CD8-positive, alpha-beta memory T cell (primary cell): ENCODE results near the gene DPYD. TPM values are rescaled to one million over a fixed set of nuclear protein-coding genes. Genes with fewer than 3 reads are reported as not detected.
A peak's percentile ranks its signal among the peaks of the same experiment; 100 is the strongest.

ENCODE experiments used
- CTCF ChIA-PET: fragments of 350-600 bp; sonication (Branson Sonifier 250); formaldehyde crosslinking; loops from one replicate; lab custom pipeline; 2021; ENCODE audit warnings: antibody characterized with exemption; lab: Charles Lee
- POLR2A ChIA-PET: fragments of 350-600 bp; sonication (Branson Sonifier 250); formaldehyde crosslinking; loops from one replicate; lab custom pipeline; 2021; ENCODE audit warnings: antibody characterized with exemption; lab: Charles Lee
- DNase-seq, 5 donors: peaks; one replicate each; pipeline versions ENCODE4 v3.0.0 to v3.0.0-alpha.2; 2020 to 2022; ENCODE audit warnings: mixed read lengths in 1 of 5
- H3K27ac ChIP-seq: one replicate; pipeline ENCODE4 v1.7.0; 2013; ENCODE audit warnings: low read depth, mild to moderate bottlenecking, low read length, moderate library complexity
- H3K27me3 ChIP-seq: 2 replicates; pipeline ENCODE4 v1.7.0; 2013; ENCODE audit warnings: low read length, mild to moderate bottlenecking; ENCODE audit not compliant: insufficient read depth, poor library complexity, severe bottlenecking
- H3K36me3 ChIP-seq: 2 replicates; pipeline ENCODE4 v1.7.0; 2013; ENCODE audit warnings: mild to moderate bottlenecking, low read length, moderate library complexity; ENCODE audit not compliant: insufficient read depth
- H3K4me1 ChIP-seq: 2 replicates; pipeline ENCODE4 v1.7.0; 2013; ENCODE audit warnings: mild to moderate bottlenecking, low read length, moderate library complexity; ENCODE audit not compliant: insufficient read depth
- H3K4me3 ChIP-seq: 2 replicates; pipeline ENCODE4 v1.7.0; 2013; ENCODE audit warnings: mild to moderate bottlenecking, low read length
- H3K9me3 ChIP-seq: 2 replicates; pipeline ENCODE4 v1.7.0; 2013; ENCODE audit warnings: mild to moderate bottlenecking, low read length
- H3K27ac Mint-ChIP-seq, 8 donors: one replicate each; pipeline ENCODE4 v1.8.0; 2020 to 2021; ENCODE audit warnings: mixed read lengths in 8 of 8, mild to moderate bottlenecking in 6 of 8, inconsistent platforms in 3 of 8, moderate library complexity in 3 of 8
- H3K27me3 Mint-ChIP-seq, 2 donors: one replicate each; pipeline ENCODE4 v1.8.0; 2020 to 2021; ENCODE audit warnings: mixed read lengths in 2 of 2, mild to moderate bottlenecking in 1 of 2, moderate library complexity in 1 of 2
- H3K36me3 Mint-ChIP-seq, 3 donors: one replicate each; pipeline ENCODE4 v1.8.0; 2020 to 2021; ENCODE audit warnings: mixed read lengths in 3 of 3, inconsistent platforms in 1 of 3, mild to moderate bottlenecking in 1 of 3
- H3K4me1 Mint-ChIP-seq, 3 donors: one replicate each; pipeline ENCODE4 v1.8.0; 2020 to 2021; ENCODE audit warnings: mixed read lengths in 3 of 3, inconsistent platforms in 1 of 3, mild to moderate bottlenecking in 1 of 3
- H3K4me3 Mint-ChIP-seq, 7 donors: one replicate each; pipeline ENCODE4 v1.8.0; 2020 to 2021; ENCODE audit warnings: mixed read lengths in 7 of 7, mild to moderate bottlenecking in 6 of 7, moderate library complexity in 4 of 7, inconsistent platforms in 2 of 7
- H3K9me3 Mint-ChIP-seq, 5 donors: one replicate each; pipeline ENCODE4 v1.8.0; 2020 to 2022; ENCODE audit warnings: mixed read lengths in 5 of 5, mild to moderate bottlenecking in 3 of 5, moderate library complexity in 2 of 5, inconsistent platforms in 1 of 5
- polyA plus RNA-seq: library from polyadenylated mRNA; unstranded; fragments of 300-500 nt; fragmentation: Illumina TruSeq; gene quantifications from one replicate; pipeline ENCODE4 v1.2.3, GENCODE V29; 2021
- total RNA-seq, 2 experiments: library from RNA; stranded (reverse); gene quantifications; one replicate each; pipeline ENCODE4 v1.2.3, GENCODE V29; 2021

DPYD gene
- total and polyA plus RNA-seq, 3 experiments from 2014 or later = 9.6 to 43.9 (median 10.3) TPM

- peak overlapping the region in 1 of 8 donors; percentile 14 for H3K27ac Mint-ChIP-seq
- Histone ChIP-seq H3K9me3 (no peaks in the 10 kb centered on the region), H3K36me3 (no peaks in the 10 kb centered on the region), H3K27me3 (no peaks in the 10 kb centered on the region), H3K27ac (no peak overlapping the region), H3K4me1 (no peaks in the 10 kb centered on the region), H3K4me3 (no peak overlapping the region)
- DNase-seq = no peak
- H3K4me3 Mint-ChIP-seq = no peak overlapping the region
- H3K27me3 Mint-ChIP-seq = no peaks in the 10 kb centered on the region
- H3K9me3 Mint-ChIP-seq = peaks cover 0 to 5% (median 1%) of the 10 kb centered on the region in 5 donors
- H3K36me3 Mint-ChIP-seq = peaks cover 14 to 29% (median 20%) of the 10 kb centered on the region in 3 donors
- CTCF ChIA-PET = no interaction called here
- H3K4me1 Mint-ChIP-seq = no peaks in the 10 kb centered on the region
- POLR2A ChIA-PET = no interaction called here
These were observed 815.3 kb downstream of the DPYD start for GRCh38 chr1:97105531-97105930.

- no peak overlapping the region for H3K27ac ChIP-seq
- Mint-ChIP-seq H3K27me3 (no peaks in the 10 kb centered on the region), H3K4me3 (no peak overlapping the region), H3K27ac (no peak overlapping the region), H3K36me3 (peaks cover 29 to 45% (median 29%) of the 10 kb centered on the region in 3 donors), H3K9me3 (peaks cover 0 to 5% (median 1%) of the 10 kb centered on the region in 5 donors), H3K4me1 (no peaks in the 10 kb centered on the region)
- no peaks in the 10 kb centered on the region for H3K9me3 ChIP-seq
- no peaks in the 10 kb centered on the region for H3K27me3 ChIP-seq
- no peaks in the 10 kb centered on the region for H3K4me1 ChIP-seq
- DNase-seq = no peak
- ChIA-PET CTCF (no interaction called here), POLR2A (no interaction called here)
- no peaks in the 10 kb centered on the region for H3K36me3 ChIP-seq
- no peak overlapping the region for H3K4me3 ChIP-seq
These were observed 819.3 kb downstream of the DPYD start for GRCh38 chr1:97101509-97101908.

- Histone ChIP-seq H3K36me3 (no peaks in the 10 kb centered on the region), H3K4me1 (no peaks in the 10 kb centered on the region), H3K27me3 (no peaks in the 10 kb centered on the region), H3K27ac (no peak overlapping the region), H3K4me3 (no peak overlapping the region), H3K9me3 (no peaks in the 10 kb centered on the region)
- H3K4me3 Mint-ChIP-seq = no peak overlapping the region
- ChIA-PET POLR2A (no interaction called here), CTCF (no interaction called here)
- no peaks in the 10 kb centered on the region for H3K27me3 Mint-ChIP-seq
- H3K9me3 Mint-ChIP-seq = no peaks in the 10 kb centered on the region
- DNase-seq = no peak
- no peaks in the 10 kb centered on the region for H3K4me1 Mint-ChIP-seq
- peak overlapping the region in 1 of 8 donors; percentile 37 for H3K27ac Mint-ChIP-seq
- H3K36me3 Mint-ChIP-seq = peaks cover 17 to 34% (median 20%) of the 10 kb centered on the region in 3 donors
These were observed 823.4 kb downstream of the DPYD start for GRCh38 chr1:97097404-97097925.

GRCh38 chr1:97095764-97096163 lies 825.1 kb downstream of the DPYD start:
- Mint-ChIP-seq H3K27ac (no peak overlapping the region), H3K27me3 (no peaks in the 10 kb centered on the region), H3K36me3 (peaks cover 19 to 39% (median 21%) of the 10 kb centered on the region in 3 donors), H3K4me3 (no peak overlapping the region), H3K4me1 (no peaks in the 10 kb centered on the region), H3K9me3 (no peaks in the 10 kb centered on the region)
- Histone ChIP-seq H3K4me1 (no peaks in the 10 kb centered on the region), H3K36me3 (no peaks in the 10 kb centered on the region), H3K4me3 (no peak overlapping the region), H3K27me3 (no peaks in the 10 kb centered on the region), H3K9me3 (no peaks in the 10 kb centered on the region), H3K27ac (no peak overlapping the region)
- ChIA-PET POLR2A (no interaction called here), CTCF (no interaction called here)
- no peak for DNase-seq

GRCh38 chr1:97094247-97094972 lies 826.4 kb downstream of the DPYD start:
- H3K4me1 ChIP-seq = no peaks in the 10 kb centered on the region
- Mint-ChIP-seq H3K9me3 (no peaks in the 10 kb centered on the region), H3K4me3 (no peak overlapping the region), H3K4me1 (no peaks in the 10 kb centered on the region), H3K27me3 (no peaks in the 10 kb centered on the region), H3K27ac (no peak overlapping the region), H3K36me3 (peaks cover 14 to 38% (median 18%) of the 10 kb centered on the region in 3 donors)
- no peaks in the 10 kb centered on the region for H3K9me3 ChIP-seq
- H3K27ac ChIP-seq = no peak overlapping the region
- CTCF ChIA-PET = no interaction called here
- DNase-seq = no peak
- H3K4me3 ChIP-seq = no peak overlapping the region
- H3K27me3 ChIP-seq = no peaks in the 10 kb centered on the region
- no peaks in the 10 kb centered on the region for H3K36me3 ChIP-seq
- POLR2A ChIA-PET = interaction anchor here (0.6 kb wide), 1 partner anchor 314 kb away, joined by 3 read pairs; no protein-coding TSS in a partner anchor

GRCh38 chr1:97093741-97094140 lies 827.1 kb downstream of the DPYD start:
- CTCF ChIA-PET = no interaction called here
- no peak overlapping the region for H3K4me3 ChIP-seq
- Mint-ChIP-seq H3K27ac (no peak overlapping the region), H3K9me3 (no peaks in the 10 kb centered on the region), H3K27me3 (no peaks in the 10 kb centered on the region), H3K36me3 (peaks cover 14 to 34% (median 15%) of the 10 kb centered on the region in 3 donors), H3K4me3 (no peak overlapping the region), H3K4me1 (no peaks in the 10 kb centered on the region)
- no peak overlapping the region for H3K27ac ChIP-seq
- no peaks in the 10 kb centered on the region for H3K9me3 ChIP-seq
- POLR2A ChIA-PET = no interaction called here
- DNase-seq = no peak
- H3K27me3 ChIP-seq = no peaks in the 10 kb centered on the region
- no peaks in the 10 kb centered on the region for H3K36me3 ChIP-seq
- no peaks in the 10 kb centered on the region for H3K4me1 ChIP-seq

GRCh38 chr1:97092824-97093223 lies 828.0 kb downstream of the DPYD start:
- H3K4me1 Mint-ChIP-seq = no peaks in the 10 kb centered on the region
- ChIA-PET CTCF (no interaction called here), POLR2A (no interaction called here)
- H3K4me1 ChIP-seq = no peaks in the 10 kb centered on the region
- H3K36me3 Mint-ChIP-seq = peaks cover 15 to 30% (median 16%) of the 10 kb centered on the region in 3 donors
- no peak for DNase-seq
- H3K9me3 Mint-ChIP-seq = no peaks in the 10 kb centered on the region
- H3K4me3 Mint-ChIP-seq = no peak overlapping the region
- no peak overlapping the region for H3K4me3 ChIP-seq
- no peaks in the 10 kb centered on the region for H3K9me3 ChIP-seq
- no peak overlapping the region for H3K27ac ChIP-seq
- no peaks in the 10 kb centered on the region for H3K27me3 ChIP-seq
- H3K27me3 Mint-ChIP-seq = no peaks in the 10 kb centered on the region
- H3K27ac Mint-ChIP-seq = no peak overlapping the region
- H3K36me3 ChIP-seq = no peaks in the 10 kb centered on the region

GRCh38 chr1:97091679-97092078 lies 829.2 kb downstream of the DPYD start:
- Mint-ChIP-seq H3K9me3 (no peaks in the 10 kb centered on the region), H3K36me3 (peaks cover 4 to 18% (median 7%) of the 10 kb centered on the region in 3 donors), H3K4me3 (no peak overlapping the region), H3K27ac (peak overlapping the region in 1 of 8 donors; percentile 48), H3K27me3 (no peaks in the 10 kb centered on the region), H3K4me1 (no peaks in the 10 kb centered on the region)
- no peak for DNase-seq
- ChIA-PET CTCF (no interaction called here), POLR2A (no interaction called here)
- no peaks in the 10 kb centered on the region for H3K9me3 ChIP-seq
- H3K36me3 ChIP-seq = no peaks in the 10 kb centered on the region
- H3K27ac ChIP-seq = no peak overlapping the region
- H3K4me1 ChIP-seq = no peaks in the 10 kb centered on the region
- no peaks in the 10 kb centered on the region for H3K27me3 ChIP-seq
- no peak overlapping the region for H3K4me3 ChIP-seq
